H1 (cell line): ENCODE results near the gene DRD2. TPM values are rescaled to one million over a fixed set of nuclear protein-coding genes. Genes with fewer than 3 reads are reported as not detected.

Experiments
- CTCF ChIA-PET: fragments of 300-600 bp; sonication (Branson Sonifier 250); formaldehyde crosslinking; loops from one replicate; lab custom pipeline; 2021; ENCODE audit not compliant: partially characterized antibody; lab: Charles Lee
- POLR2A ChIA-PET: fragments of 300-600 bp; sonication (Branson Sonifier 250); formaldehyde crosslinking; loops from one replicate; lab custom pipeline; 2021; ENCODE audit warnings: inconsistent platforms; ENCODE audit not compliant: partially characterized antibody; lab: Charles Lee
- DNase-seq, 2 experiments: peaks; one replicate each; pipeline versions ENCODE4 v3.0.0 to v3.0.0-alpha.2; 2010 to 2022; ENCODE audit warnings: low spot score in 2 of 2, low read depth in 1 of 2, mixed read lengths in 1 of 2
- FAIRE-seq: peaks from 2 replicates; lab custom pipeline; 2011; peaks lifted over from hg19 to GRCh38; lab: Jason Lieb, UNC
- H2AFZ ChIP-seq: 2 replicates; pipeline ENCODE4 v1.8.1; 2012; ENCODE audit warnings: low read length, inconsistent platforms
- H2AK5ac ChIP-seq: 2 replicates; pipeline ENCODE4 v1.6.1; 2013; ENCODE audit warnings: low read depth, low read length
- H2BK120ac ChIP-seq: replicated peaks from 2 replicates; pipeline ENCODE3; 2013; ENCODE audit warnings: low read depth, low read length, inconsistent platforms
- H2BK12ac ChIP-seq: 2 replicates; pipeline ENCODE4 v1.6.1; 2013; ENCODE audit warnings: low read depth, low read length
- H2BK15ac ChIP-seq: 2 replicates; pipeline ENCODE4 v1.6.1; 2013; ENCODE audit warnings: low read length
- H2BK20ac ChIP-seq: 2 replicates; pipeline ENCODE4 v1.6.1; 2013; ENCODE audit warnings: low read length
- H2BK5ac ChIP-seq: 2 replicates; pipeline ENCODE4 v1.6.1; 2013; ENCODE audit warnings: low read depth, low read length
- H3K14ac ChIP-seq: 2 replicates; pipeline ENCODE4 v1.6.1; 2013; ENCODE audit warnings: inconsistent platforms; ENCODE audit not compliant: insufficient read length
- H3K18ac ChIP-seq: 2 replicates; pipeline ENCODE4 v1.6.1; 2013; ENCODE audit warnings: low read length; ENCODE audit errors: extremely low read depth
- H3K23ac ChIP-seq: 2 replicates; pipeline ENCODE4 v1.6.1; 2013; ENCODE audit warnings: inconsistent platforms; ENCODE audit not compliant: insufficient read length
- H3K23me2 ChIP-seq: 2 replicates; pipeline ENCODE4 v1.6.1; 2013; ENCODE audit warnings: low read depth, low read length
- H3K27ac ChIP-seq: 2 replicates; pipeline ENCODE4 v1.6.1; 2011; ENCODE audit warnings: low read depth, low read length, inconsistent platforms
- H3K27me3 ChIP-seq, 4 experiments: replicated peaks in 1 of 4; 1 replicate in 1 of 4; 2 replicates in 3 of 4; pipeline versions ENCODE4 v1.6.1 to v1.8.1; 2011 to 2013; ENCODE audit warnings: low read length in 3 of 4, mild to moderate bottlenecking in 3 of 4, inconsistent platforms in 2 of 4, mixed read lengths in 2 of 4, moderate library complexity in 1 of 4; ENCODE audit not compliant: control insufficient read depth in 3 of 4, insufficient read depth in 3 of 4; ENCODE audit errors: extremely low read depth in 1 of 4
- H3K36me3 ChIP-seq, 4 experiments: 2 replicates each; pipeline versions ENCODE4 v1.6.1 to v1.8.1; 2011 to 2013; ENCODE audit warnings: mild to moderate bottlenecking in 4 of 4, low read length in 3 of 4, moderate library complexity in 2 of 4, control low read depth in 1 of 4, inconsistent platforms in 1 of 4; ENCODE audit not compliant: insufficient read depth in 4 of 4, control insufficient read depth in 2 of 4
- H3K4ac ChIP-seq: replicated peaks from 2 replicates; pipeline ENCODE3; 2013; ENCODE audit warnings: low read length, low read depth, mixed read lengths, inconsistent platforms; ENCODE audit not compliant: insufficient read length
- H3K4me1 ChIP-seq, 4 experiments: replicated peaks in 1 of 4; 1 replicate in 1 of 4; 2 replicates in 3 of 4; pipeline versions ENCODE4 v1.6.1 to v1.8.1; 2011 to 2013; ENCODE audit warnings: low read length in 3 of 4, inconsistent platforms in 2 of 4, mixed read lengths in 1 of 4; ENCODE audit not compliant: insufficient read depth in 4 of 4, control insufficient read depth in 3 of 4
- H3K4me2 ChIP-seq, 2 experiments: 2 replicates each; pipeline versions ENCODE4 v1.6.1 to v1.8.1; 2011 to 2013; ENCODE audit warnings: low read depth in 2 of 2, low read length in 2 of 2, control low read depth in 1 of 2, inconsistent platforms in 1 of 2, mild to moderate bottlenecking in 1 of 2; ENCODE audit not compliant: insufficient read depth in 1 of 2
- H3K4me3 ChIP-seq, 4 experiments: fragments of 200-600, 300-600 bp in 1 of 4; sonication (generic), shearing (Covaris generic), sonication (Bioruptor Twin) in 1 of 4; 2 replicates each; pipeline versions ENCODE4 v1.5.1 to v1.8.1; 2011 to 2016; ENCODE audit warnings: low read length in 4 of 4, low read depth in 3 of 4, control low read depth in 2 of 4, inconsistent platforms in 2 of 4, mild to moderate bottlenecking in 2 of 4, mixed read lengths in 1 of 4, moderate library complexity in 1 of 4; ENCODE audit not compliant: insufficient read depth in 2 of 4; ENCODE audit errors: extremely low read depth in 1 of 4
- H3K56ac ChIP-seq: replicated peaks from 2 replicates; pipeline ENCODE3; 2013; ENCODE audit warnings: low read depth, mild to moderate bottlenecking, mixed read lengths, low read length, inconsistent platforms; ENCODE audit not compliant: insufficient read length
- H3K79me1 ChIP-seq: 2 replicates; pipeline ENCODE4 v1.6.1; 2013; ENCODE audit warnings: low read depth, low read length, control low read depth
- H3K79me2 ChIP-seq, 2 experiments: 2 replicates each; pipeline versions ENCODE4 v1.6.1 to v1.8.1; 2012 to 2013; ENCODE audit warnings: low read length in 2 of 2, mild to moderate bottlenecking in 2 of 2, inconsistent platforms in 1 of 2; ENCODE audit not compliant: insufficient read depth in 2 of 2, control insufficient read depth in 1 of 2
- H3K9ac ChIP-seq, 4 experiments: replicated peaks in 1 of 4; 1 replicate in 1 of 4; 2 replicates in 3 of 4; pipeline versions ENCODE4 v1.6.1 to v1.8.1; 2011 to 2013; ENCODE audit warnings: low read depth in 3 of 4, low read length in 3 of 4, control low read depth in 2 of 4, mild to moderate bottlenecking in 2 of 4, moderate library complexity in 2 of 4, inconsistent platforms in 1 of 4; ENCODE audit errors: extremely low read depth in 1 of 4
- H3K9me3 ChIP-seq, 2 experiments: 2 replicates each; pipeline versions ENCODE4 v1.6.1 to v1.8.1; 2012 to 2013; ENCODE audit warnings: mild to moderate bottlenecking in 2 of 2, moderate library complexity in 2 of 2, control low read depth in 1 of 2, inconsistent platforms in 1 of 2, low read depth in 1 of 2, low read length in 1 of 2, mixed read lengths in 1 of 2; ENCODE audit not compliant: insufficient read depth in 2 of 2
- H4K20me1 ChIP-seq, 2 experiments: replicated peaks in 1 of 2; 2 replicates each; pipeline versions ENCODE3 to v1.8.1; 2011 to 2013; ENCODE audit warnings: inconsistent platforms in 2 of 2, low read length in 2 of 2, mild to moderate bottlenecking in 1 of 2; ENCODE audit not compliant: insufficient read depth in 2 of 2, control insufficient read depth in 1 of 2
- H4K5ac ChIP-seq: 2 replicates; pipeline ENCODE4 v1.6.1; 2013; ENCODE audit warnings: low read length, low read depth, mixed read lengths, inconsistent platforms; ENCODE audit not compliant: insufficient read length
- H4K8ac ChIP-seq: 2 replicates; pipeline ENCODE4 v1.8.0; 2013; ENCODE audit warnings: mild to moderate bottlenecking, moderate library complexity, low read length, inconsistent platforms; ENCODE audit not compliant: insufficient read depth; ENCODE audit errors: extremely low read depth
- H4K91ac ChIP-seq: replicated peaks from 2 replicates; pipeline ENCODE3; 2013; ENCODE audit warnings: low read length, mixed read lengths, inconsistent platforms; ENCODE audit not compliant: insufficient read length
- BACH1 ChIP-seq: IDR thresholded peaks from 2 replicates; pipeline ENCODE4 v1.6.1; 2012; ENCODE audit warnings: low read length, improper control_type of control experiment
- CEBPB ChIP-seq: IDR thresholded peaks from 2 replicates; pipeline ENCODE4 v1.6.1; 2012; ENCODE audit warnings: low read depth, low read length
- CHD1 ChIP-seq: IDR thresholded peaks from 2 replicates; pipeline ENCODE4 v1.6.1; 2012; ENCODE audit warnings: low read depth, low read length, improper control_type of control experiment
- CHD2 ChIP-seq: IDR thresholded peaks from 2 replicates; pipeline ENCODE4 v1.6.1; 2012; ENCODE audit warnings: low read length, improper control_type of control experiment
- FOSL1 ChIP-seq: IDR thresholded peaks from 2 replicates; pipeline ENCODE4 v1.6.1; 2011; ENCODE audit warnings: mild to moderate bottlenecking, low read depth, low read length, moderate library complexity; ENCODE audit not compliant: insufficient read depth
- GTF2F1 ChIP-seq: IDR thresholded peaks from 2 replicates; pipeline ENCODE4 v1.6.1; 2012; ENCODE audit warnings: low read depth, low read length, improper control_type of control experiment, borderline replicate concordance
- POU5F1 ChIP-seq: IDR thresholded peaks from 2 replicates; pipeline ENCODE4 v1.6.1; 2011; ENCODE audit warnings: low read depth, mild to moderate bottlenecking, low read length, moderate library complexity
- RNF2 ChIP-seq: fragments of 200-900, 300-1000 bp; sonication (generic); IDR thresholded peaks from 2 replicates; pipeline ENCODE4 v1.7.1; 2016; ENCODE audit warnings: borderline replicate concordance, low read depth, mild to moderate bottlenecking, antibody characterized with exemption, low read length; ENCODE audit not compliant: poor library complexity, severe bottlenecking; ENCODE audit errors: missing control alignments
- SP2 ChIP-seq: IDR thresholded peaks from 2 replicates; pipeline ENCODE4 v1.6.1; 2012; ENCODE audit warnings: mild to moderate bottlenecking, low read length, inconsistent platforms
- SP4 ChIP-seq: IDR thresholded peaks from 2 replicates; pipeline ENCODE4 v1.6.1; 2012; ENCODE audit warnings: low read length, inconsistent platforms
- TAF1 ChIP-seq: IDR thresholded peaks from 2 replicates; pipeline ENCODE4 v1.6.1; 2011; ENCODE audit warnings: mild to moderate bottlenecking, low read depth, low read length
- TAF7 ChIP-seq: optimal IDR thresholded peaks from 2 replicates; pipeline ENCODE3; 2011; ENCODE audit warnings: low read depth, mild to moderate bottlenecking, inconsistent platforms, low read length, moderate library complexity, borderline replicate concordance
- TEAD4 ChIP-seq: IDR thresholded peaks from 2 replicates; pipeline ENCODE4 v1.6.1; 2012; ENCODE audit warnings: low read depth, low read length, inconsistent platforms, mixed read lengths
- WGBS, 2 experiments: shearing (Covaris generic) in 1 of 2; methylation state at CpG; one replicate each; pipeline versions ENCODE4 v1.1.6 to v1.1.7; 2013 to 2015; ENCODE audit warnings: low lambda C conversion rate in 2 of 2, mixed read lengths in 2 of 2, inconsistent platforms in 1 of 2, low coverage in 1 of 2, missing lambda C conversion rate in 1 of 2; ENCODE audit not compliant: insufficient replicate concordance in 2 of 2, insufficient coverage in 1 of 2, insufficient read length in 1 of 2; ENCODE audit errors: extremely low coverage in 1 of 2, missing lambda C conversion rate in 1 of 2; 5-methylcytosine and 5-hydroxymethylcytosine counted together
- polyA plus RNA-seq, 7 experiments: library from polyadenylated mRNA; depleted of rRNA in 3 of 7; stranded (reverse) in 5 of 7; unstranded in 2 of 7; fragments of >200 nt in 5 of 7; fragments of 200-250 nt in 2 of 7; gene quantifications; 1 replicate in 5 of 7; 2 replicates in 1 of 7; 4 replicates in 1 of 7; pipeline versions ENCODE4 v1.2.1 to v1.2.3, GENCODE V29; 2011 to 2013; ENCODE audit warnings: missing spikeins in 2 of 7, mixed read lengths in 2 of 7
- total RNA-seq: library from RNA; stranded (reverse); fragmentation: NEBNext Ultra II Directional; extraction: Animal tissue kit (Norgen Biotek cat#: 25700); gene quantifications from 2 replicates; pipeline ENCODE4 v1.2.1, GENCODE V29; 2021

Gene DRD2
- total and polyA plus RNA-seq, 2 of the 8 experiments (the other 6 are each of a cell fraction or from before 2014, with no cell fraction given), result 0.26 to 0.41 TPM

- Histone ChIP-seq H4K8ac (no peak overlapping the region), H3K4ac (no peak overlapping the region), H2AFZ (no peak overlapping the region), H3K23ac (no peak overlapping the region), H3K4me1 (peaks cover 0 to 2% (median 0%) of the 10 kb centered on the region in 4 experiments; a peak in 1 of 7 replicates), H3K27ac (no peak overlapping the region), H2BK12ac (no peak overlapping the region), H4K91ac (no peak overlapping the region), H2BK5ac (no peak overlapping the region), H3K79me2 (no peaks in the 10 kb centered on the region), H3K9me3 (no peaks in the 10 kb centered on the region), H2BK15ac (no peak overlapping the region), H2BK20ac (no peak overlapping the region), H2AK5ac (no peak overlapping the region), H3K9ac (no peak overlapping the region), H3K4me2 (no peak overlapping the region), H2BK120ac (no peak overlapping the region), H3K4me3 (no peak overlapping the region), H3K27me3 (no peaks in the 10 kb centered on the region), H3K79me1 (no peaks in the 10 kb centered on the region), H3K36me3 (no peaks in the 10 kb centered on the region), H3K56ac (no peak overlapping the region), H3K18ac (no peak overlapping the region), H4K20me1 (no peaks in the 10 kb centered on the region), H3K14ac (no peak overlapping the region), H3K23me2 (no peaks in the 10 kb centered on the region), H4K5ac (no peak overlapping the region)
- POLR2A ChIA-PET, result no interaction called here
- FAIRE-seq (no peak), DNase-seq (no peak)
- CTCF ChIA-PET, result interaction anchor here (2.7 kb wide), 1 partner anchor 8 kb away, joined by 12 read pairs; no protein-coding TSS in a partner anchor
- no peak for TF ChIP-seq BACH1
- TF ChIP-seq CHD1, result no peak
- no peak for TF ChIP-seq TEAD4
- TF ChIP-seq TAF7, result no peak
- TF ChIP-seq TAF1, result no peak
- no peak for TF ChIP-seq CHD2
- no peak for TF ChIP-seq POU5F1
- no peak for TF ChIP-seq SP2
- TF ChIP-seq GTF2F1, result no peak
- no peak for TF ChIP-seq SP4
- TF ChIP-seq FOSL1, result no peak
- TF ChIP-seq RNF2, result no peak
- TF ChIP-seq CEBPB, result no peak
- WGBS, 2 experiments, result 97% methylated on average over 3 of the region's 3 CpGs; no CpG with 5 or more reads in 1 of the 2 experiments
These were observed 9.4 kb downstream of the DRD2 start for GRCh38 chr11:113465786-113466185.
